HUDEP-2 (cell line): ENCODE results near the gene GRIK3.

Experiments used
- DNase-seq, 76 experiments: peaks; one replicate each; lab custom pipeline; 2025; ENCODE audit not compliant: unreplicated experiment in 76 of 76; lab: John Stamatoyannopoulos, UW

GRIK3 gene

GRCh38 chr1:37047542-37047941 lies 13.2 kb upstream of the GRIK3 start:
- no peak for DNase-seq

GRCh38 chr1:37043101-37043500 lies 8.8 kb upstream of the GRIK3 start:
- DNase-seq, result no peak

- no peak for DNase-seq
Measured at GRCh38 chr1:37042506-37042905, 8.2 kb upstream of the GRIK3 start.

GRCh38 chr1:37041483-37041882 lies 7.2 kb upstream of the GRIK3 start:
- no peak for DNase-seq

GRCh38 chr1:37040773-37041172 lies 6.5 kb upstream of the GRIK3 start:
- DNase-seq, result no peak

DNA sequence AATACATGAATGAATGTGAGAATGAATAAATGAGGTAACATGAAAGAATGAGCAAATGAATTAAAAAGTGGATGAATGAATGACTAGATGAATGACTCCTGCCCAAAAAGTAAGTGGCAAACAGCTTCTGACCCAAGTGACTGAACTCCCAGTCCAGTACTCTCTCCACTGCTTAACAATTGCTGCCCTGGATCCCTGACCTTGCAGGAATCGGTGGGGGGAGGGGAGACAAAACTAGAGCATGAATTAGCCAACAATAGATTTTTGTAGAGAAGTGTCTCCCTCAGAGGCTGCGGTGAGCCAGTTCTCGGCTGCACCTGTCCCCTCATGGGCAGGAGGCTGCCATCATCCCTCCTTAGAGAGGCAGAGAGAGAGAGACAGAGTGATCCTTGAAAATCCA lies 5.9 kb upstream of the GRIK3 start:
- no peak for DNase-seq

DNA sequence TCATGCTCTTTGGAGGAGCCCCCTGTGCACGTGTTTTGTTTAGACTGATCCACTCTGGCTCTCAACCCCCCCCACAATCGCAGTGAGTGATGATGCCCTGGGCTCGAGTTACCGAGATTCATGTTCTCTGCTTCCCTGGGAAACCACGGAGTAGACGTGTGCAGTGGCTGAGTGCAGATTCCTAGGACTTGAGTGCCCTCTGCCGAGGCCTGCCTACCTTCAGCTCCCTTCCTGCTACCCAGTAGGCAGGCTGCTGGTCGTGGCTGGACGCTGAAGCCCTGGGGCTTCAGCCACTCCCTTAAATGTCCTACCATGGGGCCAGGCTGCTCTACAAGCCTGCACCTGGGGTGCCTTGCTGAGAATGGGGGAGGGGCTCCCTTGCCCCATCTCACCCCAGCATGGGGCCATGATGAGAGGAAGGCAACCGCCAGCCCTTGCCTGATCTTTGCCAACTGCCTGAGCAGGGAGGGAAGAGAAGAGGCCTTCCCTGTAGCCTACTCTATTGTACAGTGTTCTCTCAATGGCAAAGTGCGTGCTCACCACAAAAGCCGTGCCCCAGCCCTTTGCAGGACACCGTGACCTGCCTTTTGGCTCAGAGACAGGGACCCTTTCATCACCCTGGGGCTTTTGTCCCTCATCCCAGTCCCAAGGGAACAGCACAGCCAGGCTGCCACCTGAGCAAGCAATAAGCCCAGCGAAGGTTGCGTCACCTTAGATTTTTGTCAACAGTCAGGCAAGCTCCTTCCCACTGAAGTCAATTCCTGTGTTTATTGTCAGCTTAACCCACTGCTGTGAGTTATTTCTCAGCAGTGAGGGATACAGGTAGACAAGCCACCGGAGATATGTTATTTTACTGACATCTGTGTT lies 4.1 kb upstream of the GRIK3 start:
- no peak for DNase-seq

DNA sequence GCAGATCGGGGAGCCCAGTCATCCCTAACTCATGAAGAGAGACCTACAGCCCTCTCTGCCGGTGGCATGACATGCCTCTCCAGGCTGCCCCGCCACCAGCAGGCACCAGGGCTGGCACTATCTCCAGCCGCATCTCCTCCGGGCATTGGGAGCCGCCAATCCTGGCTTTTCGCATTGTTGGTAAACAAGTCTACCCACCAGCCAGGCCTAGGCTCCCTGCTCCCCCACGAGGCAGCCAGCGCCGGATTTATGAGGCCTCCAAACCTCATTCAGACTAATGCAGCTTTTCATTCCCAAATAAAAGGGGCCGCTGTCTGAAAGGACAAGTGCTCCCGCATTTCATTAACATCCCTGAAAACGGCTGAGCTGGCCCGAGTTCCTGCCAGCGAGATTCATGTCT lies 3.4 kb upstream of the GRIK3 start:
- no peak for DNase-seq

DNA sequence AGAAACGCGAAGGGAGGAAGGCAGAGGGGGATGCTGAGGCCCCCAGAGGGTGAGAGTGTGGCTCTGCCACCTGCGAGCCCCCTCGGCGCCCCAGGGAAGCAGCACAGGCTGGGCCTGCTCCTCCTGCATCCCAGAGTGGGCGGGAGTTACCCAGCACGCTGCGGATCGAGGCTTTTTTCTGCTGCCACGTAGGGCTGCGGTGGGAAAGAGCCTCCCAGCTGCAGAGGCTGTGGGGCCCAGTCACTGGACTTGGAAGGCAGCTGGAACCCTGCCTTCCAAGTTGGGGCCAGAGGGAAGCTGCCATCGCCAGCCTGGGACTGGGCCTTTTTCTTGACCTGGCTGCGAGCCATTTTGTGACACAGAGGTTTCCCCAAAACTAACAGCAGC lies 2.3 kb upstream of the GRIK3 start:
- no peak for DNase-seq

GRCh38 chr1:37035796-37036666 lies 1.7 kb upstream of the GRIK3 start:
- DNase-seq, result no peak

- DNase-seq, result no peak
Measured at GRCh38 chr1:37035014-37035691, 838 bp upstream of the GRIK3 start.

DNA sequence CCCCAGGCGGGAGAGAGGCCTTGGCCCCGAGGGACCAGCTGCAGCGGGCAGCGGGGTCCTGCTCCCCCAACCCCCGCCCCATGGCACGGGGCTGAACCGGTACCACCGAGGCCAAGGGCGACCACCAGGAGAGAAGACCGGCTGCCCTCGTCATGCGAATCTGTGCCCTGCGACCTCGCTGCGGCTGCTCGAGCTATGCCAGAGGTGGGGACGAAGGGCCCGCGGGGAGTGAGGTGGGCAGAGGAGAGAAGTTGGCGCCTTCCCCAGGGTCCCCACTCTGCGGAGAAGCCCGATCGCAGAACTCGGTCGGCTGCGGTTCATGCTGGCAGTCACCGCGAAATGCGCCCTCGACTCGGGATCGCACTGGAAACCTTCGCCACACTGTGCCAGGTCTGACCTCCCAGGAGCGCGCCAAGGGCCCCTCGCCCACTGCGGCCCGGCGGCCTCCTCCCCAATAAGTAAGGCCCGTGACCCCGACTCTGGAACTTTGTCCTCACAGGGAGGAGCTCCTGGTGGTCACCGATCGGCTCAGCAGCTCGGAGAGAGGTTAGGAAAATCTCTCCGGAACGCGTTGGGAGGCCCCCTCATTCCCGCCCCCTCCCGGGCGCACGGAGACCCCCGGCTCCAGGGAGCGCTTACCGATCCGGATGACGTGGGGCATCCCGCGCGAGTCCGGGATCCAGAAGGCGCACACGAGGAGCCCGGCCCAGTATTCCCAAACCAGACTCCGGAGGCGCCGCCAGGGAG lies 787 bp downstream of the GRIK3 start:
- DNase-seq, result no peak

DNA sequence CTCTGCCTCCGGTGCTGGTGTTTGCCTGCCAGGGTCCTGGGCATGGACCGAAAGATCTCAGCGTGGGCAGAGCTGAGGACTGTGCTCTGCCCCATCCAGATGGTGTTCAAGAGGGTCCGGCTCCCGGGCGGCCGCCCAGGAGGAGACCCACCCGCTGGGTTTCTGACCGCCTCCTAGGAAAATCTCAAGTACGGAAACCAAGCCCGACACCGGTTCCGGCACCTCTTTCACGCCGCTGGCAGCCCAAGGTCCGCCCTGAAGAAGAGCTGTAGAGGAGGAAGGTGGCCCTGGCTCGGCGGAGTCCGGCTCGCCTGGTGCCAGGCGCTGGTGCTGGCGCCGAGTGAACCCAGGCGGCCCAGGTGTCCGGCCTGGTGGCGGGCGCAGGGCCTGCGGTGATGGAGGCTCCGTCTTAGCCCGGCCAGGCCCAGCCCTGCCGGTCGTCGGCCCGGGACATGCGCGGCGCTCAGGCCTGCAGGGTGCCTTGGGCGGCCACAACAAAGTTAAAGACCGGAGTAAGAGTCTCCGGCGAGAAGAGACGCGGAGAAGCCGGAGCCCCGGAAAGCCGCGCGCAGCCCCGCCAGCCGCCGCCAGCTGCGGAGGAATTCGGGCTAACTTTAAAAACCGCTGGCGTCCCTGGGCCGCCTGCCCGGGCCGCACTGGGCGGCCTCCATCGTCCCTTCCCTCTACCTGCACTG lies 1.5 kb downstream of the GRIK3 start:
- DNase-seq, result no peak

GRCh38 chr1:37031871-37032270 lies 2.4 kb downstream of the GRIK3 start:
- DNase-seq, result no peak

DNA sequence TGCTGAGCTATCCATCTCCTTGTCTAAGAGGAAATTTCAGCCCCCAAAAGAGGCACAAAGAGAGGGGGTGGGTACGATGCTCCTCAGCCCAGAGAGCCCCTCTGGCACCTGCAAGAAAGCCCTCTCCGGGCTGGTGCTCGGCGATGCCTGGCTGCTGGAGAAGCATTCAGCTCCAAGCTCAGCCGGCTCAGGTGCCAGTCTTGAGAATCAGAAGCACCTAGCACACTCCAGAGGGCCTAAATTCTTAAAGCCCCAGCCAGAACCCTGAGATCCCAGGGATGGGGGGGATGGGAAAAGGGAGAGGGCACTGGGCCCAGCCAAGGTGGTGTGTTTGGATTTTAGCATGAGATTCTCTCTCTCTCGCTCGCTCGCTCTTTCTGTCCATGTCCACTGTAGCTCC lies 2.9 kb downstream of the GRIK3 start:
- no peak for DNase-seq

- DNase-seq, result no peak
Measured at GRCh38 chr1:37028981-37029617, 5.2 kb downstream of the GRIK3 start.

GRCh38 chr1:37021502-37021901 lies 12.8 kb downstream of the GRIK3 start:
- no peak for DNase-seq

GRCh38 chr1:37020653-37021277 lies 13.6 kb downstream of the GRIK3 start:
- peak in 12 of 76 experiments; percentile 1 to 20 (median 4) for DNase-seq

DNA sequence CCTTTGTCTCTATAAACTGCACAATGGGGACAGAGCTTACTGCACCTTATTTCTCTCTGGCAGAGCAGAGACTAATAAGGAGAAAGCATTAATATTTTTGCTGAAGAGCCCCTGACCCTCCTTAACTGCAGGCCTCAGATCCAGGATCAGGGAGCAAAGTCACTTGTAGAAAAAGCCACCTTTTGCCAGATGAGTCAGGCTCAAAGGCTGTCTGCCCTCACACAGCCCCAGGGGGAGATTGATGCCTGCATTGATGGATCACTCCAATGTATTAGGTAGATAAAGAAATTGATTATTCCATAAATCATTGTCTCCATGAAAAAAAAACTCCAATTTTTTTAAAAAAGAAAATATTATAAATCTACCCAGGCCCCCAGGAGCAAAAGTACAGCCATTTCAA lies 15.8 kb downstream of the GRIK3 start:
- no peak for DNase-seq
